Lung (tissue), 12 donors: Measurements from ENCODE around the gene HIBCH. TPM values are rescaled to one million over a fixed set of nuclear protein-coding genes. Genes with fewer than 3 reads are reported as not detected.

Experiments used
- ATAC-seq: fragments of 200-7000 bp; cut with Tn5 transposase; one replicate; pipeline ENCODE4 v1.9.1; 2020; ENCODE audit warnings: moderate number of reproducible peaks; ENCODE audit not compliant: insufficient read depth, low FRiP score
- DNase-seq, 3 donors: peaks; one replicate each; pipeline ENCODE4 v3.0.0-alpha.2; 2013 to 2017
- H3K27ac ChIP-seq, 2 donors: one replicate each; pipeline ENCODE4 v1.5.1; 2013; ENCODE audit warnings: mild to moderate bottlenecking in 2 of 2, moderate library complexity in 2 of 2, control low read depth in 1 of 2, inconsistent platforms in 1 of 2, low read depth in 1 of 2, low read length in 1 of 2
- H3K27me3 ChIP-seq, 3 donors: one replicate each; pipeline ENCODE4 v1.5.1; 2013; ENCODE audit warnings: low read length in 2 of 3; ENCODE audit not compliant: control insufficient read depth in 3 of 3, insufficient read depth in 3 of 3
- H3K36me3 ChIP-seq, 4 donors: one replicate each; pipeline ENCODE4 v1.5.1; 2013; ENCODE audit warnings: low read length in 4 of 4, mild to moderate bottlenecking in 1 of 4, moderate library complexity in 1 of 4; ENCODE audit not compliant: control insufficient read depth in 4 of 4, insufficient read depth in 4 of 4
- H3K4me1 ChIP-seq, 5 donors: one replicate each; pipeline ENCODE4 v1.5.1; 2013; ENCODE audit warnings: low read length in 5 of 5, mild to moderate bottlenecking in 2 of 5, moderate library complexity in 1 of 5; ENCODE audit not compliant: control insufficient read depth in 5 of 5, insufficient read depth in 5 of 5
- H3K4me3 ChIP-seq: one replicate; pipeline ENCODE4 v1.5.1; 2013; ENCODE audit warnings: mild to moderate bottlenecking, control low read depth, moderate library complexity
- H3K9ac ChIP-seq, 2 donors: one replicate each; pipeline ENCODE4 v1.5.1; 2013; ENCODE audit warnings: low read length in 2 of 2, control low read depth in 1 of 2; ENCODE audit not compliant: insufficient read depth in 1 of 2
- H3K9me3 ChIP-seq, 4 donors: one replicate each; pipeline ENCODE4 v1.5.1; 2013; ENCODE audit warnings: low read length in 3 of 4, mild to moderate bottlenecking in 1 of 4, moderate library complexity in 1 of 4; ENCODE audit not compliant: control insufficient read depth in 4 of 4, insufficient read depth in 3 of 4
- WGBS, 2 donors: extraction: QIAGEN DNeasy Blood & Tissue Kit; methylation state at CpG; one replicate each; pipeline ENCODE4 v1.1.7; 2013; 5-methylcytosine and 5-hydroxymethylcytosine counted together
- polyA plus RNA-seq, 2 donors: library from polyadenylated mRNA; stranded (reverse); fragments of 200-250 nt; gene quantifications; one replicate each; pipeline ENCODE4 v1.2.1, GENCODE V29; 2013
- total RNA-seq, 2 donors: library from RNA; depleted of rRNA in 1 of 2; stranded (reverse); fragments of >200 nt in 1 of 2; gene quantifications; one replicate each; pipeline ENCODE4 v1.2.1, GENCODE V29; 2014 to 2021
- TF ChIP-seq, protein P1 (sequence below): IDR thresholded peaks from 2 replicates; pipeline ENCODE4 v1.5.1; 2012; ENCODE audit warnings: mild to moderate bottlenecking; ENCODE audit errors: control extremely low read depth, extremely low read depth
- donor health status: control.
- donor health status: control.
- donor health status: Bipolar disorder and iron deficiency.
- donor health status: healthy.
- donor health status: DM: yes; HTN: yes; CAD: no.

Gene HIBCH
- total and polyA plus RNA-seq, 4 donors, result 14.2 to 50.0 (median 17.9) TPM

DNA sequence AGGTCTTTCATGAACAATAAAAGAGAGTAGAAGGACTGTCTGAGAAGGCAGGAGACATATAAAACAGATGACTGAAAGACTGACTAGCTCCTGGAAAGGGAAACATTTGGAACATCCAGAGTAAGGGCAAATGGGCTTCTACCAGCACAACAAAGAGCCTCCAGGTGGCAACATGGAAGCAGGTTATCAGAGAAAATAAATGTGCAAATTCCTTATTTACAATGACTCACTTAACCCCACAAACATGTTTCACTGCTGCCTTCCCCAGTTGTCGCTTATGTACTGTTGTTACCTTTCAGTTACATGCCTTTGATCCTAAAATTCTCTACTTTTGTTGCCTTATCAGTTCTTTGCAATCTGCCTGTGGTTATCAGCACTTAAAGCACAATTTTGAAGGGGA is 117.0 kb downstream of the HIBCH start:
- TF ChIP-seq, protein P1, sequence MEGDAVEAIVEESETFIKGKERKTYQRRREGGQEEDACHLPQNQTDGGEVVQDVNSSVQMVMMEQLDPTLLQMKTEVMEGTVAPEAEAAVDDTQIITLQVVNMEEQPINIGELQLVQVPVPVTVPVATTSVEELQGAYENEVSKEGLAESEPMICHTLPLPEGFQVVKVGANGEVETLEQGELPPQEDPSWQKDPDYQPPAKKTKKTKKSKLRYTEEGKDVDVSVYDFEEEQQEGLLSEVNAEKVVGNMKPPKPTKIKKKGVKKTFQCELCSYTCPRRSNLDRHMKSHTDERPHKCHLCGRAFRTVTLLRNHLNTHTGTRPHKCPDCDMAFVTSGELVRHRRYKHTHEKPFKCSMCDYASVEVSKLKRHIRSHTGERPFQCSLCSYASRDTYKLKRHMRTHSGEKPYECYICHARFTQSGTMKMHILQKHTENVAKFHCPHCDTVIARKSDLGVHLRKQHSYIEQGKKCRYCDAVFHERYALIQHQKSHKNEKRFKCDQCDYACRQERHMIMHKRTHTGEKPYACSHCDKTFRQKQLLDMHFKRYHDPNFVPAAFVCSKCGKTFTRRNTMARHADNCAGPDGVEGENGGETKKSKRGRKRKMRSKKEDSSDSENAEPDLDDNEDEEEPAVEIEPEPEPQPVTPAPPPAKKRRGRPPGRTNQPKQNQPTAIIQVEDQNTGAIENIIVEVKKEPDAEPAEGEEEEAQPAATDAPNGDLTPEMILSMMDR, result no peak
- H3K9me3 ChIP-seq, result no peaks in the 10 kb centered on the region
- no peak for ATAC-seq
- H3K36me3 ChIP-seq, result peaks cover 1 to 18% (median 7%) of the 10 kb centered on the region in 4 donors
- no peaks in the 10 kb centered on the region for H3K27me3 ChIP-seq
- no peak overlapping the region for H3K4me3 ChIP-seq
- DNase-seq, result no peak
- H3K9ac ChIP-seq, result no peak overlapping the region
- H3K27ac ChIP-seq, result no peak overlapping the region
- WGBS, 2 donors, result 96 to 100% methylated on average over 1 of the region's 1 CpG
- H3K4me1 ChIP-seq, result peaks cover 0 to 12% (median 0%) of the 10 kb centered on the region in 5 donors

DNA sequence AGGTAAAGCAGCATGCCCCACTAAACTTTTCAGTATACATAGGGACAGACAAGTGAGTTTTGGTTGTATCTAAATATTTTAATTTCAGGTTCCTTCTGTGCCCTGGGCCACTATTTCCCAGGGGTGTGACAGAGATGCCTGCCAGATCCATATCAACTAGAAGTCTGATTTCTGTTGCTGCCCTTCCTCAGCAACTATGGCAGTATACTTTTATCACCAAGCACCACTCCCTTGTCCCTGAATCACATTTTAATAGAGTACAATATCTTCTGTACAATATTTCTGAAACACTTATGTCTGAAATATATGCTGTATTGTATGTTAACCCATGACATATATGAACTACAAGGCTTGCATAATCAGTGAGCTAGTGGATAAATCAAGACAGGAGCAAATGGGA is 117.6 kb downstream of the HIBCH start:
- DNase-seq (no peak), ATAC-seq (no peak)
- TF ChIP-seq, protein P1, result no peak
- H3K36me3 ChIP-seq, result peaks cover 1 to 18% (median 7%) of the 10 kb centered on the region in 4 donors
- no peak overlapping the region for H3K27ac ChIP-seq
- no peaks in the 10 kb centered on the region for H3K9me3 ChIP-seq
- H3K27me3 ChIP-seq, result no peaks in the 10 kb centered on the region
- H3K9ac ChIP-seq, result no peak overlapping the region
- H3K4me1 ChIP-seq, result peaks cover 0 to 12% (median 0%) of the 10 kb centered on the region in 5 donors
- no peak overlapping the region for H3K4me3 ChIP-seq

DNA sequence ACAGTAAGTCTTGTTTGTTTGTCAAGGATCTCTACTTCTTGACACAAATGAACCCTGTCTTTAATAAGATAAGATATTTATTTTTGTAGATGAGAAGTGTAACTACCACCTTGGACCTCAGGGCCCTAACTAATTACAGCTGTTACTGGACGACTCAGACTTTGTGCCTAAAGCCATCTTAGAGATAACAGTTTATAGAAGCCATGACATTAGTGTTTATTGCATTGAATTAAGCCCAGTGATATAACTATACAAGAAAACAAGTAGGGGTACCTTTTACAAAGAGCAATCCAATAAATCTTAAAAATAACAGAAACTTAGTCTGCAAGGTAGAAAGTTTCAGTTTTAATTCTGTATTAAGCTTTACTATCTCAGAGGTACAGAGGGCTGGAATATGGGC is 119.0 kb downstream of the HIBCH start:
- Histone ChIP-seq H3K9ac (no peak overlapping the region), H3K4me3 (no peak overlapping the region), H3K27ac (no peak overlapping the region), H3K36me3 (peaks cover 1 to 18% (median 7%) of the 10 kb centered on the region in 4 donors), H3K4me1 (peaks cover 0 to 12% (median 0%) of the 10 kb centered on the region in 5 donors), H3K9me3 (no peaks in the 10 kb centered on the region), H3K27me3 (no peaks in the 10 kb centered on the region)
- TF ChIP-seq, protein P1, result no peak
- DNase-seq (no peak), ATAC-seq (no peak)
- 58 to 80% methylated on average over 1 of the region's 1 CpG for WGBS, 2 donors

DNA sequence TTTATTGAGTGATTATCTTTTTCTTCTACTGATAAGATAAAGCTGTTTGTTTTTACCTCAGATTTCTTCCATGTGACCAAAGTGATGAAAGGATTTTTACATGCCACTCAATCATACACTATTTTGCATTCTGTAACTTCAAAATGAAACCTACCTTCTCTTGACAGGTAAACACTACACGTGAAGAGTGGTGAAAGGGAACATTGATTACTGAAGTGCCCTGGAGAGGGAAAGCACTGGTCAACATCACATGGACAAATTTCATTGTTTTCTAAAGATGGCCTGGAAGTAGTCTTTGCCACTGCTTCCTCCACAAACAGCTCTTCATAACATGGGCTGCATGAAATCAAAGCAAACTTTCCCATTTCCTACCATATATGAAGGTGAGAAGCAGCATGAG is 120.1 kb downstream of the HIBCH start:
- H3K4me3 ChIP-seq, result no peak overlapping the region
- H3K27ac ChIP-seq, result no peak overlapping the region
- no peak overlapping the region for H3K9ac ChIP-seq
- H3K4me1 ChIP-seq, result peaks cover 0 to 12% (median 0%) of the 10 kb centered on the region in 5 donors
- DNase-seq (no peak), ATAC-seq (no peak)
- TF ChIP-seq, protein P1, result no peak
- no peaks in the 10 kb centered on the region for H3K9me3 ChIP-seq
- peaks cover 1 to 18% (median 6%) of the 10 kb centered on the region in 4 donors for H3K36me3 ChIP-seq
- no peaks in the 10 kb centered on the region for H3K27me3 ChIP-seq
- WGBS, 2 donors, result 66 to 78% methylated on average over 1 of the region's 1 CpG
